Stimulated activated CD4-positive, alpha-beta T cell treated with anti-CD3 and anti-CD28 coated beads, Interleukin-4, amount 100 ng/mL, for 24 hours (primary cell): Measurements from ENCODE around the gene SCIMP.
"Not testable (repeated sequence)": the region's sequence is repeated elsewhere in the genome, so short reads cannot be mapped to it uniquely, and the experiment has no call there.

Source experiments
- DNase-seq: peaks from one replicate; pipeline ENCODE4 v3.0.0-alpha.2; 2020

SCIMP gene

DNA sequence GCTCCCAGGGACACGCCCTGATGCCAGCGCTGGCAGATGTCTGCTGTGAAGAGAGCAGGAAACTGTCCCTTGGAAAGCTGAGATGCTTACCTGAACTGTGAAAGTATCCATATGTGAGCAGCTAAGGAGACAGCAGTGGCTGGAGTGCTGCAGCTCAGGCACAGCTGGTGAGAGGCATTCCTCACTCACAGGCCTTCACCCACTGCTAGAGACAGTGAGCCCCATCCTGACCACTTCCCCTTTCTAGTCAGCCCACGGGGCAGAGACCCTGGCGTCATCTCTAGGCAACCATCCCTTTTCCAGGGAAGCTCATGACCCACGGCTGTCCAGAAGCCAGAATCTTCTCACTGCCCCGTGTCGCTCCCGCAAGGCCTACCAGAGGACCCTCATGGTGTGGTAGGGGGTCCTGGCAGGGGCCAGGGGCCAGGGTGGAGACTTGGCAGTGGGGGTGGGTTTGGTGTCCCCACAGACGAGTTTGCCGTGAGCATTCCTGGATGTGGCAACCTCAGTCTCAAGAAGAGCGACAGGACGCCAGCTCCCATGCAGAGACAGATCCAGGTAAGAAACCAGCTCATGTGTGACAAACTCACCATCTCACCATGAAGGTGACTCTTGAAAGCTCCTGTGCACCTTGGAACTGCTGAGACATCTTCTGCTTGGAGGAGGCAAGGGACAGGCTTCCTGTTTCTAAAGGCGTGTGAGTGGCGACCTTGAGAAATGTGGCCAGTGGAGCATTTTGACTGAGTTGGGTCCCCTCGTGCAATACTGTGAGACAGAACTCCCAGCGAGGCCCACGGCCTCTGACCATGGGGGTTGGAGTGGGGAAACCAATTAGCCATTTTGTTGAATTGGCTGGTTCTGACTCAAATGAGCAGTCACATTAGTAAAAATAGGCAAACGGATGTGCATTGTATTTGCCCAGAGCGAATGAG lies at the start of gene SCIMP:
TSS of gene SCIMP (minus strand) at position 216 of the 932 bp plus-strand sequence. CDS start at position 111, 105 bp downstream.
- DNase-seq: no peak

DNA sequence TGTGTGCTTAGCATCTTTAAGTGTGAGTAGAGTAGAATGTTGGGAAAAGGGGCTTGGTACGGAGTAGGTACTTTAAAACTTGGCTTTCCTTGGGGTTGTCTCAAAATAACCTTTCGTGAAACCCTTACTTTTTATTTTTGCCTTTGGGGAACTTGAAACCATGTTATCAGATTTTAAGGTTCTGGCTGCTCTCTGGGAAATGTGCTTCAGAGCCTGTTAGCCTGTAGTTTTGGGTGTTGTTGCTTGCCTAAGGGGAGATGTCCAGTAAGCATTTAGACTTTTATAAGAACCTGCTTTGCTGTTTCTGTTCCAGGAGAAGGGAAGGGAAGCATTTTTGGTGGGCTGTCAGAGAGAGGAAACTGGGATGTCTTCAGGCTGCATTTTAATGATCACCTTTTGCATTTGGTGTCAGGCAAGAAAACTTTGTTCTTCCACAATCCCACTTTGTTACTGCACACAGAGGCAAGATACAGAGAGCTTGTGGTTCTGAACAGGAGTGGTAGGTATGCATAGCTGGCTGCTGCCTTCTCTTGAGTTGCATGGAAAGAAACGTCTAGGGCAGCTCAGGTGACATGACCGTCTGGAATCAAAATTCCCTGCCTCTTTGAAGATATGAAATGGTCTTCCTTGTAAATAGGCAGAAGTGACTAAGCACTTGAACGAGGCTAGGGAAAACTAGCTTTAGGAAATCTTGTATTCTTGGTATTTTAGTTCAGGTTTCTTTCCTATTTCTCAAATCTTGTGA lies 49.1 kb upstream of the SCIMP start:
- DNase-seq: no peak

DNA sequence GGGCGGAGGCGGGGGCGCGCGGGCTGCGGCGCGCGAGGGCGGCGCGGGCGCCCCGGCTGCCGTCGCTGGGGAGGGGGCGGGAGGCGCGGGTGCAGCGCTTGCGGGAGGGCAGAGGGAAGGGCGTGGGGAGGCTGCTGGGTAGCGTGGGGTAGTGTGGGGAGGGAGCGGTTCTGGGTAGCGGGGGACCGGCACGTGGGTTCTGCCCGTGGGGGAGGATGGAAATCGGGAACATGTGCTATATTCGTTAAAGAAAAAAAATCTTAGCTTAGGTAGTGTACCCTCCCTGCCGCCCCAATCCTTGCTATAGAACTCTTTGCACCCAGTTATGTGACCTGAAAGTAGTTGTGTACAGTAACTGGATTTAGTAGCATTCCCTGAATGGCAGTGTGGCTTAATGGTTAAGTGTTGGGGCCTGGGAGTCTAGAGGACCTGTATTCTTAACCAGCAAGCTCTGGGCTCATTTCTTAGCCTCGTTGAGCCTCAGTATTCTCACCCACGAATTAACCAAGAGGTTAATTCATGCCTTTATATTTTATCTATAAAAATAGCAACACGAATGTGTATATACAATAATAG lies 48.1 kb upstream of the SCIMP start:
- DNase-seq: peak; percentile 53

DNA sequence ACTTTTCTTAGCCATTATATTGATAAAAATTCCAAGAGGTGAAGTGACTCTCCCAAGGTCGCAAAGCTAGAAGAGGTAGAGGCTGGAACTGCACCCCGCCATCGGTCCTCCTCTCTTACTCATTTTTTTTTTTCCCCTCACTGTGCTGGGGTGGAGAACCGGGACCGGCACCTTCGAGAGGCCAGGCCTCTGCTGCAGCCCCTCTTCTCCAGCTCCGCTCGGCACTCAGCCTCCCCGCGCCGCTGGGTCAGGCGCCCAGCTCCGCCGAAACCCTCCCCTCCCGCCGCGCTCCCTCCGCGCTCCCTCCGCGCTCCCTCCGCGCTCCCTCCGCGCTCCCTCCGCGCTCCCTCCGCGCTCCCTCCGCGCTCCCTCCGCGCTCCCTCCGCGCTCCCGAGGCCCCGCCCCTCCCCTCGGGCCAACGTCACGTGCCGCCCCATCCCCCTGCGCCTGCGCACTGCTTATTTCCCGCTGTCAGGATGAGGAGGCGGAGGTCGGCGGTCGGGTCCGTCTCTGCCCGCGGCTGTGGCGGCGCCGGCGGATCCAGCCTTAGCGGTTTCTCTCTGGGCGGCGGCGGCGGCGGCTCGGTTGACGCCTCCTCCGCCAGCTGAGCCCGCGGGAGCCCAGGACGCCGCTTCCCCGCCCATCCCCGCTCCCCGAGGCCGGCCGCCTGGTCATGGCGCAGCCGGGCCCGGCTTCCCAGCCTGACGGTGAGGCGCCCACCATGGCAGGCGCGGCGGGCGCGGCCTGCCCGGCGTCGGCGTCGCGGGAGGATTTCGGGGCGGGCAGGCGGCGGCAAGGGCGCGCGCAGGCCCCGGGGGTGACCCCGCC lies 47.4 kb upstream of the SCIMP start, which contains the start of gene RABEP1:
TSS of gene RABEP1 (plus strand) at position 471 of the 828 bp plus-strand sequence. CDS start at position 674, 203 bp downstream.
- peak; percentile 94 for DNase-seq

DNA sequence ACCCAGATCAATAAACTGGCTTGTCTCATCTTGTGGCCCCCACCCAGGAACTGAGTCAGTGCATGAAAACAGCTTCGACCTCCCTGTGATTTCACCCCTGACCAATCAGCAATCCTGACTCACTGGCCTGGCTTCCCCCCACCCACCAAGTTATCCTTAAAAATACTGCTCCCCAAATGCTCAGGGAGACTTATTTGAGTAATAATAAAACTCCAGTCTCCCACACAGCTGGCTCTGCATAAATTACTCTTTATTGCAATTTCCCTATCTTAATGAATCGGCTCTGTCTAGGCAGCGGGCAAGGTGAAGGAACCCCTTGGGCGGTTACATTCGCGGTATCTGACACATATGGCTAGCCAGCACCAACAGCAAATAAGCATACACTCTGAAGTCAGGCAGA lies 37.7 kb upstream of the SCIMP start:
- DNase-seq: peak; percentile 67

DNA sequence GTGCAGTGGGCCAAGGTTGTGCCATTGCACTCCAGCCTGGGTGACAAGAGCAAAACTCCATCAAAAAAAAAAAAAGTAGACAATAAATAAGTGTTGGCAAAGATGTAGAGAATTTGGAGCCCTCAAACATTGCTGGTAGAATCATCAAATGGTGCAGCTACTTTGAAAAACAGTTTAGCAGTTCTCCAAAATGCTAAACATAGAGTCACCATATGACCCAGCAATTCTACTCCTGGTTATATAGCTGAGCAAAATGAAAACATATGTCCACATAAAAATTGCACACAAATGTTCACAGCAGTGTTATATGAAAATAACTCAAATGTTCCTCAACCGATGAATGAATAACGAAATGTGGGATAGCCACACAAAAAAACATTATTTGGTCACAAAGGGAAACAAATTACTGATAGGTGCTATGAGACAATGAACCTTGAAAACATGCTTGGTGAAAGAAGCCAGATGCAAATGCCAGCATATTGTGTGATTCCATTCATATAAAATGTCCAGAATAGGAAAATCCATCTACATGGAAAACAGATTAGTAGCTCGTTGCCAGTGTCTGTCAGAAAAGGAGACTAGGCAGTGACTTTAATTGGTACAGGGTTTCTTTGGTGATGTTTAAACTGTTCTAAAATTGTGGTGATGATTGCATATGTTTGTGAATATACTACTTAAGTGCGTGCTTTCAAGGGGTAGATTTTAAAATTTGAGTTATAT lies 34.7 kb upstream of the SCIMP start:
- DNase-seq: no peak

DNA sequence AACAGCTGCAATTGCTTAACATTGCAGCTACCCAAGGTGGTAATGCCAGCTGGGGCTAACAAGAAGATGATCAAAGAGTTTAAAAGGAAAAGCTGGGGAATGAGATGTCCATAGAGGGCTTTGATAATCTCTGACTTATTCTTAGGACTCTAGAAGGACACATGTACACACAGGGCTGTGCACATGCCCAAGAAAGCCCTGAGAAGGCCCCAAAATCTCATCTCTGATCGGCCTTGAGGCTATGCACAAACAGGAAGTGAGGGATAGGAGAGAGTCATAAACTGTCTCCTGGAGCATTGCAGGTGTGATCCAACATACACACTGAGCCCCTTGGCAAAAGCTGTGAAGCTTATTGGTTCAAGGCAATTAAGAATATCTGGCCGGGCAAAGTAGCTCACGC lies 30.2 kb upstream of the SCIMP start:
- DNase-seq: no peak

DNA sequence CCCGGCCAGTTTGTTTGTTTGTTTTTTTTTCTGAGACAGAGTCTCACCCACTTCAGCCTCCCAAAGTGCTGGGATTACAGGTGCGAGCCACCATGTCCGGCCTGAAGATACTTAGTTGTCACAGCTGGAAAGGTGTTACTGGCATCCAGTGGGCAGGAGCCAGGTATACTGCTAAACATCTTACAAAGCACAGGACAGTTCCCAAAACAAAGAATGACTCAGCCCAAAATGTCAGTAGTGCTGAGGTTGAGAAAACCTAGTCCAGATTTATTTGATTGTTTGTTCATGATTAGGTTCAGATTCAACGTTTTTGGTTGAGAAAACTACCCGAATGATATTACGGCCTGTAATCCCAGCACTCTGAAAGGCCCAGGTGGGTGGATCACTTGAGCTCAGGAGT lies 28.8 kb upstream of the SCIMP start:
- DNase-seq: no peak

DNA sequence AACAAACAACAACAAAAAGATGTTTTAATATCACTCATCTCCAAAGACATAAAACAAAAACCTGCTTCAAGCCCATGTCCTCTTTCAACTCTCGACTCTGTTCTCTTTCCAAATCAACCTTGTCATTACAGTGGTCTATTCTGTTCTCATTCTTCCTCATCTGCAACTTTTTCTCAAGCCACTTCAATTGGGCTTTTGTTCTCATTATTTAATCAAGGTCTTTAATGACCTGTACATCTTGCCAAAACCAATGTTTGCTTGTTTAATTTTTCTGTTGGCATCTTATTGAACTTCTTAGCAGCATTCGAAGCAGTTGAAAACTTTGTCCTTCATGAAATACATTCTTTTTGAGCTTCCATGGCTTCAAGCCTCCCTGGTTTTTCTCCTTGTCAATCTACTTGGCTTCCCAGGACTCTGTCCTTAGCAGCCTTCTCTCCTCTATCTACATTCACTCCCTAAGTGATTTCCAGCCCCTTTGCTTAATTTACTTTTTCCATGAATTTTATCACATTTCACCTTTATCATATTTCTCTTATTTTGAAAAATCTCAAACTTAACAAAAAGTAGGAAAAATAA lies 27.8 kb upstream of the SCIMP start:
- DNase-seq: no peak

DNA sequence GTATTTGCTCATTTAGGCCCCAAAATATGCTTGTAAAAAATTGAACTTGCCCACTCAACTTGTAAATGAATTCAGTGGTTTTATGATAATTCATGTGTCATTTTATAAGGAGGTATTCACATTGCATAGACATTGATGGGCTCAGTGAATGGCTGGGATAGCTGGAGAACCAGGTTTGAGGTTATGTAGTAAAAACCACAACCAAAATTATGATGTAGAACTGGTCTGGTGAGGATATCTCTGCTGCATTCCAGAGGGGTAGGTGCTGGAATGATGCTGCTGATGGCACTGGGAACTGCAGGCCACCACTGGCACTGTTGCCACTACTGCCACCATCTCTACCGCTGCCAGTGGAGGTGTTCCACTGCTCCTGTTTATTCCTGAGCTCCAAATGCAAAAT lies 25.9 kb upstream of the SCIMP start:
- DNase-seq: no peak

DNA sequence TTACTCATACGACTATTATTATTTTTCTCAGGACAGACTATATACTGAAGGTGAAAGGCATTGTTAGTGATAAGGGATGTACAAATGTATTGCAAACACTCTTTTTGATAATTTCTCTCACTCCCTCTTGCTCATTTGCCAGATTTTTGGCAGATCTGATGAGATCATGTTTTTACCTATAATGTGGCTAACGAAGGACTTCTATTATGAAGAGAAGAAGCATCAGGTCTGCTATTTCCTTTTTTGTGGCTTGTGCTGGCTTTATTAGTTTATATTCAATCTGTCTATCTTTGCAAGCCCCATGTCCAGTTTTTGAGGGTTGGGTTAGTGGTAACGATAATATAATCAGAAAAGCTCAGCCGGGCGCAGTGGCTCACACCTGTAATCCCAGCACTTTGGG lies 22.5 kb upstream of the SCIMP start:
- no peak for DNase-seq

DNA sequence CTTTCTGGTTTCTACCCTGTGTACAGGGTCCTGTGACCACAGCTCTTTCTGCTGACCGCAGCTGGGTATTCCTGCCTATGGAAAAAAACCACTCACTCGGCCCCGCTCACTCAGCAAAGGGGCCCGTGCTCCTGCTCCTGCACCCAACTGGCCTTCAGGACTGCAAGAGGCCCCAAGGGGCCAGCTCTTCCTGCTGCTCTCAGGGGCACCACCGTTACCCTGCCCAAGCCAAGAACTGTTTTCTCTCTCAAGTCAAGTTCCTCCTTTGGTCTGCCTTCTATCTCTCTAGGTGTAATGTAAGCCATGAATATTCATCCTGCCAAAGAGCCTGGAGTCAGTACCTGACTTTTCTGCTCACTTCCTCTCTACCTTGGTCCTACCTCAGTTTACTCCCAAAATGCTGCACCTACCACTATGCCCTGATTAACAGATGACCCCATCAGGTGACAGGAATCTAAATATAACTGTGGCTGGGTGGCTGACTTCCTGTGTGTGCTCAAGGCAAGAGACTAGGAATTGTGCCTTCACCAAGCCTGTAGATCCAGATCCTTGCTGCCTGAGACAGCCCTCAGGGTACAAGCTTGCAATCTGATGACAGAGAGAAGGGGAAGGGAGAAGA lies 20.4 kb upstream of the SCIMP start:
- DNase-seq: no peak

DNA sequence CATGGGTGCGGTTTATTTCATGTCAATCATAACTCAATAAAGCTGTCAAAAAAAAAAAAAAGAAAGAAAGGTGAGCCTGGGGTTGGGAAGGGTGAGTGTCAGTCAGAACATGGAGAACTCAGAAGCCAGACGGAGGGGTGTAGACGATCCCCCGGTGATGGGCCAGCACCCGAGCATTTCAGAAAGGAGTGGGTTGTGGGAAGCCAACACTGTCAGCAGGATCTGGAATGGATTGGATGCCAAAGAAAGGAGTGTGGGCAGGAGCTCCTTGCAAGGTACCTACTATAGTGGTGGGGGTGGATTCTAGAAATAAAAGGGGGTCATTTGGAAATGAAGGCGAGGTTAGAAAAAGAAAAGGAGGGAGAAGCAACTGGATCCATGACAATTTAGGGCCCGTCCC lies 19.8 kb upstream of the SCIMP start:
- DNase-seq: no peak

DNA sequence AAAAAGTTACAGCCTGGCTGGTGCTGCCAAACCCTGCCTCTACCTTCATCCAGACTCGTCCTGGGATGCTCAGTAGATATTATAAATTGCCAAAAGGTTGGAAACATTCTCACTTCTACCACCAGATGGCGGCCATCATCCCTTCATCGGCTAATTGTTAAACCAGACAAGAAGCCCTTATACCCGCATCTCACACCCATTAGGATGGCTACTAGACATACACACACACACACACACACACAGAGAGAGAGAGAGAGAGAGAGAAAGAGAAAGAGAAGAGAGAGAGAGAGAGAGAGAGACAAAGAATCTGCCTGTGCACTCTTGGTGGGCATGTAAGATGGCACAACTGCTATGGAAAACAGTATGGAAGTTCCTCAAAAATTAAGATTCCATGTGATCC lies 15.0 kb upstream of the SCIMP start:
- peak; percentile 72 for DNase-seq

DNA sequence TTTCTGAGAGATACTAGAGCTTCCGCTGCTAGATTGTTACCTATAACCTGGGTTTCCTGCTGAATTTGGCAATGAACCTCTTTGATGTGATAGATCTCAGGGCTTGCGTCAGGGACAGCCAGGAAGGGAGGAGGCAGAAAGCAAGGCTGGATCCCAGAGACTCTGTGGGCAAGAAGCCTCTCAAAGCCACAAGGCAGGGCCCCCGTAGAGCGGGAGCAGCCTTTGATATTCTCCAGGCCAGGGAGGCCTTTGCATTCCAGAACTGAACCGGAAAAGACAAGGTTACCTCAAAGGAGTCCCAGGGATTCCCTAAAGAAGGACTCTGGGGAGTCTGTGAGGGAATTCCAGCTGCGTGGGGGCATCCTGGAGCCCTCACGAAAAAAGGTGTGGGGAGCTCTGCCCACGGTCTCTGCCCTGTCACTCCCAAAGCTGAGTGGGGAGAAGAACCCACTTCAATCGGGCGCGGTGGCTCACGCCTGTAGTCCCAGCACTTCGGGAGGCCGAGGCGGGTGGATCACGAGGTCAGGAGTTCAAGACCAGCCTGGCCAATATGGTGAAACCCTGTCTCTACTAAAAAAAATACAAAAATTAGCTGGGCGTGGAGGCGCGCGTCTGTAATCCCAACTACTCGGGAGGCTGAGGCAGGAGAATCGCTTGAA lies 14.3 kb upstream of the SCIMP start:
- no peak for DNase-seq

DNA sequence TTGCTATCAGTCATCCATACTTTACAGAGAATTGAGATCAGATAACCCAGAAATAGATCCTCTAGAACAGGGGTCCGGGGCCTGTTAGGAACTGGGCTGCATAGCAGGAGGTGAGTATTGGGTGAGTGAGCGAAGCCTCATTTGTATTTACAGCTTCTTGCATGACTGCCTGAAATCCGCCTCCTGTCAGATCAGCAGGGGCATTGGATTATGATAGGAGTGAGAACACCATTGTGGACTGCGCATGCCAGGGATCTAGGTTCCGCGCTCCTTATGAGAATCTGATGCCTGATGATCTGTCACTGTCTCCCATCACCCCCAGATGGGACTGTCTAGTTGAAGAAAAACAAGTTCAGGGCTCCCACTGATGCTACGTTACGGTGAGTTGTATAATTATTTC lies 13.0 kb upstream of the SCIMP start:
- no peak for DNase-seq

DNA sequence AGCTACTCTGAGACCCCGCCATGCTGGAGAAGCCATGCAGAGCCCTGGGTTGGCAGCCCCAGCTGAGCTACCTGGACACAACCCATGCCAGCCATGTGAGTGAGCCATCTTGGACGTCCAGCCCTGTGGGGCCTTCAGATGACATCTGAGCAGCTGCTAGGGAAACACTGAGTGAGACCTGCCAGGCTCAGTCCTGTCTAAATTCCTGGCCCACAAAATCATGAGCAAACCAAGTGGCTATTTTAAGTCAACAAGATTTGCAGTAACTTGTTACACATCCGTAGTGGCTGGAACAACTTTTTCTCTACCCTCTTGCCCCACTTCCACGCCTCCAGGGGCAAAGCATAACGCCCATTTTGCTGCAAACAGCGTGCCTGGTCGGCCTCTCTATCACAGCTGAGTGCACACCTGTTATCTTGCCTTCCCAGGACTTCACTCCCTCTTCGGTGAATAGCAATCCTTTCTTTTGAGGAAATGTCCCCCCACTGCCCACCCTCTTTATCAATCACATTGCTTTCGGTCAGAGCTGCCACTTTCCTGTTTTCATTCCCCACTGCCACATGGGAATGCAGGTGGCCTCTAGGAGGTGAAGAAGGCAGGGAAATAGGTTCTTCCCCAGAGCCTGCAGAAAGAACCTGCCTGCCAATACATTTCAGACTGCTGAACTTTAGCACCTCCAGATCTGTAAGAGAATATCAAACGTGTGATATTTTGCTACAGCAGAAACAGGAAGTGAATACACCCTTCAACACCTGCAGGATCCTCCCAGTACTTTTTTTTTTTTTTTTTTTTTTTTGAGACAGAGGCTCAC lies 7.4 kb upstream of the SCIMP start:
- DNase-seq: peak; percentile 9

DNA sequence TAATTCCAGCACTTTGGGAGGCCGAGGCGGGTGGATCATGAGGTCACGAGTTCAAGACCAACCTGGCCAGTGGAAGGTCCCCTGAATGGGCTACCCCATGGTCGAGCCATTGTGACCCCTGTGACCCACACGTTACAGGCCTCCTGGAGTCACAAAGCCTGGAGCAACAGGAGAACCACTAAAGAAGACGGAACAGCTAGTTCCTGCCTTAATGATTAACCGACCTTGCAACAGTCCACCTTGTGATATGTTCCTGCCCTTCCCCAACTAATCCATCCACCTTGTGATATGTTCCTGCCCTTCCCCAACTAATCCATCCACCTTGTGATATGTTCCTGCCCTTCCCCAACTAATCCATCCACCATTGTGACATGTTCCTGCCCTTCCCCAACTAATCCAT lies 5.1 kb upstream of the SCIMP start:
- DNase-seq: not testable (repeated sequence)

DNA sequence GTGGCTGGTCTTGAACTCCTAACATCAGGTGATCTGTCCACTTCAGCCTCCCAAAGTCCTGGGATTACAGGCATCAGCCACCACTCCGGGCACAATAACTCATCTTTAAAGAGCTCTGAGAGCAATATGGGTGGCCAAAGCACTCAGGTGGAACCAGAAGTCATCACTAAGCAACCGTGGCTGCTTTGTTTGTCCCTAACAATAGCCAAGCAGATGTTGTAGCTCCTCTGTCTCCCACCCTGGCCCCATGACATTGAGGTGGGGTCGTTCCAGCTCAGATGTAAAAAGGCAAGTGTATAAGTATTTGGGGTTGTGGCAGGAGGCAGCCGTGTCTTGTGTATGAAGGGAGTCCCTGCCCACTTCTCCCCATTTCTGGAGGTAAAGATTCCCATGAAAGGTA lies 3.7 kb upstream of the SCIMP start:
- no peak for DNase-seq

DNA sequence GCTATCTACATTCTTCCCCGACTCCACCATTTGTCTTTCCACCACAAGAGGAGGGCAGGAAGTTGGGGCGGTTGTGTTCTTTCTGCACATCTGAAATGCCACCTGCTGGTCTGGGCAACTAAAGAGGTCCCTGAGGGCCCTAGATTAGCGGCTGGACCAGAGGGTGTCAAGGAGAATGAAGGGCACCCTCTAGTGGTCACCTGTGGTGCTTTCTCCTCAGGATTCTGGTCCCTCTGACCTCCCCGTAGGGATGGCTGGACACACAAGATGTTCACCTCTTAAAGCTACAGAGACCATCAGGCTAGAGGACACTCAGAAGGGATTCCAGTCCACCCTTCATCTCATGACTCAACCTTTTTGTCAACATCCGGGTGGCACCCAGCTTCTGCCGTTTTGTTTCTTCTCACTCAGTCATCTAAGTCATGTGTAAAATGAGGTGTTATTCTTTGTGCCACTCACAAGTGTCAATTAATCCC lies 2.9 kb upstream of the SCIMP start:
- peak; percentile 28 for DNase-seq
